ENCODE measurements around the gene RPL36.

GRCh38 chr19:5683177-5683886 is 6.8 kb upstream of the RPL36 start:
- no peak for TF ChIP-seq POLR2A (IDR thresholded peaks at IDR 0.05)
- no peak for TF ChIP-seq CTCF (IDR thresholded peaks at IDR 0.05)
